ENCODE measurements around the gene TEAD3. TPM values are rescaled to one million over a fixed set of nuclear protein-coding genes. Genes with fewer than 3 reads are reported as not detected.
"Not testable (repeated sequence)": the region's sequence is repeated elsewhere in the genome, so short reads cannot be mapped to it uniquely, and the experiment has no call there.

TEAD3 gene
- total RNA-seq, result 1 to 10 TPM; 1.4 to 1.5 TPM

- H3K4me1 Mint-ChIP-seq, result peaks cover 4% of the 10 kb centered on the region
- no peaks in the 10 kb centered on the region for H3K36me3 Mint-ChIP-seq (ENCODE audit: low read depth)
- DNase-seq, result peak; percentile 70
- ChIA-PET CTCF (interaction anchor here (0.6 to 0.9 kb wide), 2 partner anchors 9 to 31 kb away, joined by 3 read pairs; no protein-coding TSS in a partner anchor), POLR2A (interaction anchor here (0.6 to 2.2 kb wide), 2 partner anchors 20 to 26 kb away, joined by 3 to 11 read pairs; no protein-coding TSS in a partner anchor)
- peaks cover 7% of the 10 kb centered on the region for H3K27me3 Mint-ChIP-seq
- peak; percentile 65 for ATAC-seq
- no peaks in the 10 kb centered on the region for H3K9me3 Mint-ChIP-seq (ENCODE audit: low read depth)
- intact Hi-C loops (cut with DNase I, micrococcal nuclease), result loop anchor here in 1 of 2 experiments (1.0 kb wide), 6 partner anchors 25 to 970 kb away; partner anchors contain the start of genes DEF6, FANCE, PPARD and RPL10A
- H3K4me3 Mint-ChIP-seq, result peak within 1 kb of the TSS; percentile 69
- peak within 1 kb of the TSS; percentile 28 for H3K27ac Mint-ChIP-seq
Observed at GRCh38 chr6:35496841-35497570, at the start of gene TEAD3. TSS of gene TEAD3 (minus strand) at chr6:35497079.

GRCh38 chr6:35544769-35545361 is 48.0 kb upstream of the TEAD3 start:
- Mint-ChIP-seq H3K27me3 (no peaks in the 10 kb centered on the region), H3K27ac (no peak overlapping the region), H3K36me3 (ENCODE audit: low read depth) (no peaks in the 10 kb centered on the region), H3K4me1 (peaks cover 6% of the 10 kb centered on the region), H3K4me3 (no peak overlapping the region), H3K9me3 (ENCODE audit: low read depth) (peaks cover 2% of the 10 kb centered on the region)
- ChIA-PET CTCF (no interaction called here), POLR2A (interaction anchor here (0.6 kb wide), 1 partner anchor 66 kb away, joined by 3 read pairs; no protein-coding TSS in a partner anchor)
- intact Hi-C loops (cut with DNase I, micrococcal nuclease), result no loop called here
- DNase-seq (no peak), ATAC-seq (no peak)

GRCh38 chr6:35543459-35544193 is 46.7 kb upstream of the TEAD3 start:
- ATAC-seq (no peak), DNase-seq (no peak)
- Mint-ChIP-seq H3K4me1 (peaks cover 6% of the 10 kb centered on the region), H3K9me3 (ENCODE audit: low read depth) (peaks cover 2% of the 10 kb centered on the region), H3K27ac (no peak overlapping the region), H3K4me3 (no peak overlapping the region), H3K36me3 (ENCODE audit: low read depth) (no peaks in the 10 kb centered on the region), H3K27me3 (no peaks in the 10 kb centered on the region)
- POLR2A ChIA-PET, result no interaction called here
- intact Hi-C loops (cut with DNase I, micrococcal nuclease), result no loop called here
- CTCF ChIA-PET, result interaction anchor here (0.7 to 4.9 kb wide), 4 partner anchors 8 to 227 kb away, joined by 3 to 38 read pairs (median 4); no protein-coding TSS in a partner anchor

GRCh38 chr6:35541836-35542235 is 45.0 kb upstream of the TEAD3 start:
- peaks cover 6% of the 10 kb centered on the region for H3K4me1 Mint-ChIP-seq
- ChIA-PET POLR2A (interaction anchor here (0.7 kb wide), 1 partner anchor 33 kb away, joined by 3 read pairs; no protein-coding TSS in a partner anchor), CTCF (interaction anchor here (0.9 to 4.9 kb wide), 4 partner anchors 9 to 37 kb away, joined by 3 to 38 read pairs (median 4); no protein-coding TSS in a partner anchor)
- ATAC-seq, result no peak
- DNase-seq, result no peak
- intact Hi-C loops (cut with DNase I, micrococcal nuclease), result no loop called here
- no peak overlapping the region for H3K4me3 Mint-ChIP-seq
- peaks cover 2% of the 10 kb centered on the region for H3K9me3 Mint-ChIP-seq (ENCODE audit: low read depth)
- no peak overlapping the region for H3K27ac Mint-ChIP-seq
- no peaks in the 10 kb centered on the region for H3K27me3 Mint-ChIP-seq
- no peaks in the 10 kb centered on the region for H3K36me3 Mint-ChIP-seq (ENCODE audit: low read depth)

- CTCF ChIA-PET, result interaction anchor here (1.7 kb wide), 1 partner anchor 8 kb away, joined by 4 read pairs; no protein-coding TSS in a partner anchor
- Mint-ChIP-seq H3K4me3 (no peak overlapping the region), H3K9me3 (ENCODE audit: low read depth) (peaks cover 2% of the 10 kb centered on the region), H3K4me1 (peaks cover 9% of the 10 kb centered on the region), H3K27ac (no peak overlapping the region), H3K36me3 (ENCODE audit: low read depth) (no peaks in the 10 kb centered on the region), H3K27me3 (peaks cover 2% of the 10 kb centered on the region)
- ATAC-seq (no peak), DNase-seq (no peak)
- intact Hi-C loops (cut with DNase I, micrococcal nuclease), result no loop called here
- POLR2A ChIA-PET, result no interaction called here
Observed at GRCh38 chr6:35539223-35539622, 42.3 kb upstream of the TEAD3 start.

GRCh38 chr6:35535847-35536246 is 39.0 kb upstream of the TEAD3 start:
- H3K4me1 Mint-ChIP-seq; H3K36me3 Mint-ChIP-seq (ENCODE audit: low read depth); intact Hi-C loops (cut with DNase I, micrococcal nuclease); H3K27ac Mint-ChIP-seq; H3K4me3 Mint-ChIP-seq; POLR2A ChIA-PET; DNase-seq; H3K9me3 Mint-ChIP-seq (ENCODE audit: low read depth); H3K27me3 Mint-ChIP-seq; ATAC-seq: not testable (repeated sequence)
- CTCF ChIA-PET, result interaction anchor here (0.6 to 1.1 kb wide), 4 partner anchors 30 to 331 kb away, joined by 3 to 5 read pairs (median 3); no protein-coding TSS in a partner anchor

GRCh38 chr6:35534407-35535170 is 37.7 kb upstream of the TEAD3 start:
- CTCF ChIA-PET, result interaction anchor here (0.6 to 1.6 kb wide), 2 partner anchors 17 to 204 kb away, joined by 3 read pairs; no protein-coding TSS in a partner anchor
- intact Hi-C loops (cut with DNase I, micrococcal nuclease), result no loop called here
- POLR2A ChIA-PET, result no interaction called here
- H3K4me1 Mint-ChIP-seq, result peaks cover 5% of the 10 kb centered on the region
- no peaks in the 10 kb centered on the region for H3K9me3 Mint-ChIP-seq (ENCODE audit: low read depth)
- peaks cover 5% of the 10 kb centered on the region for H3K27me3 Mint-ChIP-seq
- no peak overlapping the region for H3K4me3 Mint-ChIP-seq
- ATAC-seq, result no peak
- no peaks in the 10 kb centered on the region for H3K36me3 Mint-ChIP-seq (ENCODE audit: low read depth)
- no peak for DNase-seq
- no peak overlapping the region for H3K27ac Mint-ChIP-seq

GRCh38 chr6:35533981-35534380 is 37.1 kb upstream of the TEAD3 start:
- H3K4me1 Mint-ChIP-seq, result peaks cover 5% of the 10 kb centered on the region
- DNase-seq (no peak), ATAC-seq (no peak)
- no peak overlapping the region for H3K27ac Mint-ChIP-seq
- H3K27me3 Mint-ChIP-seq, result peaks cover 5% of the 10 kb centered on the region
- H3K9me3 Mint-ChIP-seq (ENCODE audit: low read depth), result no peaks in the 10 kb centered on the region
- CTCF ChIA-PET, result interaction anchor here (0.6 to 1.6 kb wide), 2 partner anchors 18 to 205 kb away, joined by 3 read pairs; no protein-coding TSS in a partner anchor
- POLR2A ChIA-PET, result no interaction called here
- no peaks in the 10 kb centered on the region for H3K36me3 Mint-ChIP-seq (ENCODE audit: low read depth)
- H3K4me3 Mint-ChIP-seq, result no peak overlapping the region
- intact Hi-C loops (cut with DNase I, micrococcal nuclease), result no loop called here

- no peak overlapping the region for H3K27ac Mint-ChIP-seq
- DNase-seq (no peak), ATAC-seq (no peak)
- no peak overlapping the region for H3K4me3 Mint-ChIP-seq
- H3K27me3 Mint-ChIP-seq, result peaks cover 5% of the 10 kb centered on the region
- no peaks in the 10 kb centered on the region for H3K36me3 Mint-ChIP-seq (ENCODE audit: low read depth)
- intact Hi-C loops (cut with DNase I, micrococcal nuclease), result no loop called here
- peaks cover 5% of the 10 kb centered on the region for H3K4me1 Mint-ChIP-seq
- ChIA-PET CTCF (interaction anchor here (0.8 to 2.2 kb wide), 4 partner anchors 9 to 82 kb away, joined by 3 to 7 read pairs (median 6); no protein-coding TSS in a partner anchor), POLR2A (no interaction called here)
- H3K9me3 Mint-ChIP-seq (ENCODE audit: low read depth), result no peaks in the 10 kb centered on the region
Observed at GRCh38 chr6:35532126-35532525, 35.2 kb upstream of the TEAD3 start.

GRCh38 chr6:35524380-35525020 is 27.6 kb upstream of the TEAD3 start:
- Mint-ChIP-seq H3K4me1 (peaks cover 5% of the 10 kb centered on the region), H3K4me3 (no peak overlapping the region), H3K27ac (no peak overlapping the region), H3K27me3 (no peaks in the 10 kb centered on the region), H3K9me3 (ENCODE audit: low read depth) (no peaks in the 10 kb centered on the region), H3K36me3 (ENCODE audit: low read depth) (no peaks in the 10 kb centered on the region)
- CTCF ChIA-PET, result interaction anchor here (0.6 to 4.9 kb wide), 11 partner anchors 12 to 295 kb away, joined by 3 to 47 read pairs (median 5); partner anchors contain the start of gene ARMC12
- POLR2A ChIA-PET, result interaction anchor here (0.6 kb wide), 1 partner anchor 239 kb away, joined by 3 read pairs; no protein-coding TSS in a partner anchor
- DNase-seq (no peak), ATAC-seq (no peak)
- intact Hi-C loops (cut with DNase I, micrococcal nuclease), result no loop called here

Measured in activated CD4-positive, alpha-beta T cell treated with anti-CD3 and anti-CD28 coated beads for 36 hours (primary cell).